Muscle of arm (tissue), 12 donors: ENCODE measurements around the gene STRADB. TPM values are rescaled to one million over a fixed set of nuclear protein-coding genes. Genes with fewer than 3 reads are reported as not detected.

Experiments
- polyA plus RNA-seq, 12 donors: library from polyadenylated mRNA; unstranded; fragments of 120-200 nt; gene quantifications; one replicate each; pipeline ENCODE4 v1.2.1, GENCODE V29; 2013; ENCODE audit not compliant: insufficient read length in 12 of 12

The STRADB gene
- polyA plus RNA-seq, 12 donors: 37.0 to 64.8 (median 58.5) TPM; not detected in 1

Other genes starting within 250 kb of the STRADB start
- gene CASP8, start 191.2 kb upstream of the STRADB start, polyA plus RNA-seq: 10 to 100 TPM in 4 of 12 donors, 1 to 10 TPM in 7, not detected in 1; 4.8 to 23.5 (median 7.9) TPM
- 1 to 10 TPM in 9 of 12 donors, under 1 TPM in 1, not detected in 2; 0.80 to 3.8 (median 1.6) TPM for gene FLACC1, start 94.4 kb upstream of the STRADB start, polyA plus RNA-seq
- gene TRAK2, start 282 bp upstream of the STRADB start, polyA plus RNA-seq: 10 to 100 TPM in 11 of 12 donors, not detected in 1; 18.5 to 37.3 (median 33.1) TPM
- gene TMEM237, start 191.8 kb downstream of the STRADB start, polyA plus RNA-seq: 10 to 100 TPM in 11 of 12 donors, not detected in 1; 29.4 to 55.6 (median 39.4) TPM
- under 1 TPM in 9 of 12 donors, not detected in 3; 0.08 to 0.39 (median 0.17) TPM for gene MPP4, start 246.9 kb downstream of the STRADB start, polyA plus RNA-seq